HG03139 (cell line): ENCODE results near the gene BCL7A.
"Not testable (repeated sequence)": the region's sequence is repeated elsewhere in the genome, so short reads cannot be mapped to it uniquely, and the experiment has no call there.

ENCODE experiments used
- ATAC-seq: cut with Tn5 transposase; IDR thresholded peaks from one replicate; pipeline ENCODE4 v1.9.1; 2021; ENCODE audit not compliant: unreplicated experiment

Gene BCL7A

DNA sequence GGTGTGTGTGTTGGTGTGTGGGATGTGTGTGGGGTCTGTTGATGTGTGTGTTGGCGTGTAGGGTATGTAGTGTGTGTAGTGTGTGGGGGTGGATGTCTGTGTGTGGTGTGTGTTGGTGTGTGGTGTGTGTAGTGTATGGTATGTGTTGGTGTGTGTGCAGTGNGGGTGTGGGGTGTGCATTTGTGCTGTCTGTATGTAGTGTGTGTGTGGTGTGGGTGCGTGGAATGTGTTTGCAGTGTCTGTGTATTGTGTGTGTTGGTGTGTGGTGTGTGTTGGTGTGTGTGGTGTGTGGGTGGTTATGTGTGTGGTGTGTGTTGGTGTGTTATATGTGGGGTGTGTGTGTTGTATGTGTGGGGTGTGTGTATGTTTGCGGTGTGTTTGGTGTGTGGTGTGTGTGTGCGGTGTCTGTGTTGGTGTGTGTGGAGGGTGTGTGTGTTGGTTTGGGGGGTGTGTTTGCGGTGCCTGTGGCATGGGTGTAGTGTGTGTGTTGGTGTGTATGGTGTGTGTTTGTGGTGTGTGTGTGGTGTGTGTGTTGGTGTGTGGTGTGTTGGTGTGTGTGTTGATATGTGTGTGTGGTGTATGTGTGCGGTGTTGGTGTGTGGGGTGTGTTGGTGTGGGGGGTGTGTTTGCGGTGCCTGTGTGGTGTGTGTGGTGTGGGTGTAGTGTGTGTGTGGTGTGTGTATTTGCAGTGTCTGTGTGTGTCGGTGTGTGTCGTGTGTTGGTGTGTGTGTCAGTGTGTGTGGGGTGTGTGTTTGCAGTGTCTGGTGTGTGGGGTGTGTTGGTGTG, 71.6 kb downstream of the BCL7A start:
- ATAC-seq, result no peak

DNA sequence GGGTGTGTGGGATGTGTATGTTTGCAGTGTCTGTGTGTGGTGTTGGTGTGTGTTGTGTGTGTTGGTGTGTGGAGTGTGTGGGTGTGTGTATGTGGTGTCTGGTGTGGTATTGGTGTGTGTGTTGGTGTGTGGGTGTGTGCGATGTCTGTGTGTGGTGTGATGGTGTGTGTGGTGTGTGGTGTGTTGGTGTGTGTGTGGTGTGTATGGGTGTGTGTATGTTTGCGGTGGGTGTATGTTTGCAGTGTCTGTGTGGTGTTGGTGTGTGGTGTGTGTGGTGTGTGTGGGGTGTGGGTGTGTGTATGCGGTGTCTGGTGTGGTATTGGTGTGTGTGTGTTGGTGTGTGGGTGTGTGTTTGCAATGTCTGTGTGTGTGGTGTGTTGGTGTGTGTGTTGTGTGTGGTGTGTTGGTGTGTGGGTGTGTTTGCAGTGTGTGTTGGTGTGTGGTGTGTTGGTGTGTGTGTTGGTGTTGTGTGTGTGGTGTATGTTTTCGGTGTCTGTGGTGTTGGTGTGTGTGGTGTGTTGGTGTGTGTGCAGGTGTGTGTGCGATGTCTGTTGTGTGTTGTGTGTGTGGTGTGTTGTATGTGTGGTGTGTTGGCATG, 72.6 kb downstream of the BCL7A start:
- no peak for ATAC-seq

DNA sequence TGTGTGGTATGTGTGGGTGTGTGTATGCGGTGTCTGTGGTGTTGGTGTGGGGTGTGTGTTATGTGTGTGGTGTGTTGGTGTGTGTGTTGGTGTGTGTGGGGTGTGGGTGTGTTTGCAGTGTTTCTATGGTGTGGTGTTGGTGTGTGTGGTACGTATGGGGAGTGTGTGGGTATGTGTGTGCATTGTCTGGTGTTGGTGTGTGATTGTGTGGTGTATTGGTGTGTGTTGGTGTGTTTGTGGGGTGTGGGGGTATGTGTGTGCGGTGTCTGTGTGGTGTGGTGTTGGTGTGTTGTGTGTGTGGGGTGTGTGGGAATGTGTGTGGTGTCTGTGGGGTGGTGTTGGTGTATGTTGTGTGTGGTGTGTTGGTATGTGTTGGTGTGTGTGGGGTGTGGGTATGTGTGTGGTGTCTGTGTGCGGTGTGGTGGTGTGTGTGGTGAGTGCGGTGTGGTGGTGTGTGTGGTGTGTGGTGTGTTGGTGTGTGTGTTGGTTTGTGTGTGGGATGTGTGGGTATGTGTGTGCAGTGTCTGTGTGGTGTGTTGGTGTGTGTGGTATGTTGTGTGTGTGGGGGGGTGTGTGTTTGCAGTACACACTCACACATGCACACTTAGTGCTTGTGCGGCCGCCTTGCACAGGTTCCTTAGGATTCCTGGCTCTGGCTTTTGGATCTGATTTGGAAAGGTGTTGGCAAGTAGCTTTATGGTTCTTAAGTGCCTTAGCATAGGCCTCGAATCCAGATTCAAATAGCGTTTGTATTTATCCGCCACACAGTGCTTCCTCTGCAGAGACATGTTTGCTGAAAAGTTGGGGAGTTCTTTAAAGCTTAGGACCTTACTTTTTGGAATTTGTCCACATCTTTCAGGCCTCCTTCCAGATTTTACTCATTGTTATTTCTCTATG, 73.3 kb downstream of the BCL7A start:
- ATAC-seq, result no peak

DNA sequence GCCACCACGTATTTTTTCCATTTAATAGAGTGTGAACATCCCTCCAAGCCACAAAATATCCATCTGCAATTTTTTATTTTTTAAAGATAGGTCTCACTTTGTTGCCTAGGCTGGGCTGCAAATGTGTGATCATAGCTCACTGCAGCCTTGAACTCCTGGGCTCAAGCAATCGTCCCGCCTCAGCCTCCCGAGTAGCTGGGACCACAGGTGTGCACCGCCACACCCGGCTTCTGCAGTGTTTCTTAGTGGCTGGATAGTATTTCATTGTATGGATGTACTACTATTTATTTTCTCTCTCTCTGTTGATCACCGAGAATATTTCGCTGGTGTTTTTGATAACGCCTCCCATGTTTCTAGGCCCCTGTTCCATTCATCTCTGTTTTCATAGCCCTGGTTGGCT, 74.3 kb downstream of the BCL7A start:
- ATAC-seq, result no peak

DNA sequence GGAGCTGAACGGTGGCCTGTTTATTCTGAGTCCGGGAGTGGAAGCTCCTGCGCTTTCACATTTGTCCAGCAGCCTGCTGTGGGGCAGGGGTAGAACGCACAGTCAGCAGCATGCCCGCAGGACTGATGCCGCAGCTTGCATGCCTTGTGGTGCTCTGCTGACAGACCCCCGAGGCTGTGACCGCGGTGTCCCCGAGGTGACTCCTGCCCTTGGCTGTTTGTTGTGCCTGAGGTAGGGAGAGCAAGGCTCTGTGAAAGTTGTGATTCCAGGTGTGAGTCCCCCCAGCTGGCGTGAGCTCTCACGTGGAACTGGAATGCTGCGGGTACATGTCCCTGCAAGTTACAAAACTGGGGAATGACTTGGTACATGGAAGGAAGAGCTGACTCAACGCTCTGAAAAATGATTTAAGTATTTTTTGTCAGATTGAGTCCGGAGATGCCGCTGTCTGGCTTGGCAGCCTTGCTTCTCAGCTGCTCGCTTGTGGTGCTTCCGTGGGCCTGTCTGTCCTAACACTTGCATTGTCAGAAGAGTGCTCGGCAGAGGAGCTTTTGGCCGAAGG, 75.0 kb downstream of the BCL7A start:
- ATAC-seq, result no peak

DNA sequence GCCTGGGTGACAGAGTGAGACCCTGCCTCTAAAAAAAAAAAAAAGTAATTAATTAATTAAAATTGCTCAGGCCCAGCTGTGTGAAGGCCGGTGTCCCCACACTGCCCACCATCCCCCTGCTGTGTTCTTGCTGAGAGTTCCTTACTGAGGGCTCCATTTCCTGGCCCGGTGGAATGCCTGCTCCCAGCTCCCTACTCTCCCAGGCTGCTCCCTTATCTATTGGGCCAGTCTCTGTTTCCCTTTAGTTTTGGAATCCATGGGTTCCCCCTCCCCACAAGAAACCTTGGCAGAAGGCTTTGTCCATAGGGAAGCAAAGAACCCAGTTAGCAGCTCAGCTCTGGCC, 75.9 kb downstream of the BCL7A start:
- ATAC-seq, result no peak

DNA sequence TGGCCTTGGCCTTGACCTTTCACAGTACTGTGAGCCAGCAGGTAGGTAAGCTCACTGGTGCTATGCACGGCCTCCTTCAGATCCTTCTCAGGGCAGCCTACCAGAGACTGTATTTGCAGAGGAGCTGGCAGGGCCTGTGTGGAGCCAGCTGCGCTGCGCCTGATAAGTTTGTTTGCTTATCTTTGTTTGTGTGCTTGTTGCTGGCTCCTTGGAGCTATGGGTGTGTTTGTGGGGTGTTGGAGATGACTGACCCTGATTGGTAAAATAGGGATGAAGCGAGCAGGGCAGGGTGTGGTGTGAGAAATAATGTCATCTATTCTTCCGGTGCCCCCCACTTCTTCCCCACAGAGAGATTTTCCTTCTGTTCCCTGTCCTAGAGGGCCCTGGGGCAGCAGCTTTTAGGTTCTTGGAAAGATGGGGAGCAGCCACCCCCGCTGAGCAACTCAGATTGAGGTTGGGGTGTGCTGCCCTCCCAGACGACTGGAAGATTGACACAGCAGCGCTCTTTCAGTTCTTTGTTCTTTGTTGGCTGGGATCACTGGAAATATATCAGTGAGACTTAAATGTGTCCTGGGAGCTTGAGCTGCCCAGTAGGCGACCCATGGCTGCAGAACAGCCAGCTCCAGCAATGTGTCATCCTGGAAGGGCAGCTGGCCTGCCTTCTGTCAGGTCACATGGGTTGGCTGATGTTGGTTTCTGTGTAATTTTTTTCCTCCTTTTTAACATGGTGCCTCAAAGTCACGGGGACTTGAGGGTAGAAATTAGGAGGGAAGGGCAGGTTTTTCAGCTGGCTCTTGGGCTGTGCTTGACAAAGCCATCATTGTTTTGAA, 76.5 kb downstream of the BCL7A start:
- ATAC-seq, result no peak

DNA sequence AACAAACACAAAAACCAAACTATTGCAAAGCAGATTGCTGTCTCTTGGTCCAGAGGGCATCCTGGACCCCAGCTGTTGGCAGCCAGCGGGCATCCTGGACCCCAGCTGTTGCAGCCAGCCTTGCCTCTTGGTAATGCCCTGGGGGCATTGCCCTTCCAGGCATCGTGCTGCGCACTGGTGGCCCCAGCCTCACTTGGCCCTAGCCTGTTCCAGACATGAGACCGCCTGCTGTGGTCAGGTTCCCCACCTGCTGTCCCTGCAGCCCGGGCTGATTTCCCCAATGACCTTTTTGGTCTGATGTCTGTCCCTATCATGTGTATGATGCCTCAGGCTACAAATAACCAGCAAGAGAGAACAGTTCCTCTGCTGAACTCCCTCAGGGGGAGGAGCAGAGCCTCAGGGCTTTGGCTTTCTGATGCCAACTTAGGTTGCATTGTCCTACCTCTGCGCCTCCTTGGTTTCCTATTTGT, 77.6 kb downstream of the BCL7A start:
- no peak for ATAC-seq

DNA sequence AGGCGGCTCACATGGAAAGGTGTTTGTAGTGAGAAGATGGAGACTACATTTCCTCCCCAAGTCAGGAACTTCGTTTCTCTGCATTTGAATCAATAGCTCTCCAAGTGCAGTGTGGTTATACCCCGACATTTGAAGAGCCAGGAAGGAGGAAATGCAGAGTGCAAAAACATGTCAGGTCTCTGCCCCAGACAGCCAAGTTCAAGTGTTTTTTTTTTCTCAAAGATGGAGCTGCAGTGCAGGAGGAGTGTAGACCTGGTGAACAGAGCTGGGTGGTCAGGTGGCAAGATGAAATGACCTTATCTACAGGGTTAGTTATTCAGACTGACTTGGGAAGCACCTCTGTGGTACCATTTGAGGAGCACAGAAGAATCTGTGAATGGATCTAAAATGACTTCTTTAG, 78.2 kb downstream of the BCL7A start:
- no peak for ATAC-seq

DNA sequence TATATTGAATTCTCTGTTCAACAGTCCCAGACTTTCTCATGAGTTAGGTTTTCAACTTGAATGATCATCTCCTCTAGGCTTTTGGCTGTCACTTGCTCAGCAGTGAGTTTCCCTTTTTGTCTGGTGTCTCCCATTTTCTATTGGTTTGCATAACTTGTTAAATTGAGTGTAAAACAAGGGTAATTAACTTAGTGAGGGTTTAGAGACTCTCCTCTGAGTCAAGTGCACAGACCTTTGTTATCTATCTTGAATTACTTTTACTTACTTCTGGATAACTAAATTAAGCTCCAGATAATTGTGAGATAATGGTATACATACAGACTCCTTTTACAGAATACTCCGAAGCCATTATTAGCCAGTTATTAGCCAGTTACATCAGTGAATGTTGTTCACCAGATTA, 78.9 kb downstream of the BCL7A start:
- no peak for ATAC-seq

DNA sequence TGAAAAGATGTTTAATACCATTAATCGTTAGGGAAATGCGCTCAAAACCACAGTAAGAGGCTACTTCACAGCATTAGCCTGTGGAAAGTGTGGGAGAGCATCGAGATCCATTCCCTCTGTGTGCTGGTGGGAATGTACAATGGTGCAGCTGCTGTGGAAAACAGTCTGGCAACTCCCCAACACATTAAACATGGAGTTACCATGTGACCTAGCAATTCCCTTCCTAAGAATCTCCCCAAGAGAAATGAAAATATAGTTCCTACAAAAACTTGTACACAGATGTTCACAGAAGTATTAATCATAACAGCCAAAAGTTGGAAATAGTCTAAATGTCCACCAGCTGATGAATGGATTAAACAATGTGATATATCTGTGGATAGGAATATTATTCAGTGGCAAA, 80.6 kb downstream of the BCL7A start:
- no peak for ATAC-seq

DNA sequence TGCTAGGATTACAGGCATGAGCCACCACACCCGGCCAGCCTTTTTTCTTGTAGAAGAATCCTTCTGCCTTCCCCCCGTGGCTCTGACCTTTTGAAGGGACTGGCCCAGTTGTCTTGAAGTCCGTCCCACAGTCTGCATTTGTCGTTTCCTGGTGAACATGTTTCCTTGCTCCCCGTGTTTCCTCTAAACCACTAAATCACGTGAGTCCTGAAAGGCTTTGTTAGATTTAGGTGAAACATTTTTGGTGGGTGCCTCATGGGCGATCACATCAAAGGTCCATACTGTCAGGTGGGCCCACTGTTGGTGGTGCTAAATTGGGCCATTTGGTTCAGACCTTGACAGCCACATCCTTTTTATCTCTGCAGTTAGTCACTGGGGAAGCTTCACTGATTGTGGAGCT, 83.2 kb downstream of the BCL7A start:
- ATAC-seq, result no peak

DNA sequence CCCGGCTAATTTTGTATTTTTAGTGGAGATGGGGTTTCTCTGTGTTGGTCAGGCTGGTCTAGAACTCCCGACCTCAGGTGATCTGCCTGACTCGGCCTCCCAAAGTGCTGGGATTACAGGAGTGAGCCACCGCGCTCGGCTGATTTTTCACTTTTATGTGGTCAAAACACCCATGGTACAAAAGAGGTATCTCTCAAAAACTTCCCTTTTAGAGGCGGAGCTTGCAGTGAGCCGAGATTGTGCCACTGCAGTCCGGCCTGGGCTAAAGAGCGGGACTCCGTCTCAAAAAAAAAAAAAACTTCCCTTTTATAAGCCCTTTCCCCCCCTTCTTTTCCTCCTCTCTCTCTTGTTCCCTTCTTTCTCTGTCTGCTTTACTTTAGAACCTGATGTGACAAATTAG, 83.8 kb downstream of the BCL7A start:
- ATAC-seq, result not testable (repeated sequence)

DNA sequence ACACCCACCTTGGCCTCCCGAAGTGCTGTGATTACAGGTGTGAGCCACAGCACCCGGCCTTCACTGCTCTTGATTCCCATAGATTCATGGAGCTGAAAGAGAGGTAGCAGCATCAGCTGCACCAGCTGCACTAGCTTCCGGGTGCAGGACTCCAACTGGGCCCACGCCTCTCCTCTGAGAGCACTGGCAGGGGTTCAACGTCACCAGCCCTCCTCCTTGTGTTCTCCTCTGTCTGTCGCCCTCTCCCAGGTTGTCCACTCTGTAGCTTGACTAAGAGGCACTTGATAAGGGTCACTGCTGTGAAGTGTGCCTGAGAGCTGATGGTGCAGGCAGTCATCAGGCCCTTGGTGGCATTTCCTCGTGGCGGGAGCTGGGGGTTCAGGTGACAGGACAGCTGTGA, 85.2 kb downstream of the BCL7A start:
- no peak for ATAC-seq

DNA sequence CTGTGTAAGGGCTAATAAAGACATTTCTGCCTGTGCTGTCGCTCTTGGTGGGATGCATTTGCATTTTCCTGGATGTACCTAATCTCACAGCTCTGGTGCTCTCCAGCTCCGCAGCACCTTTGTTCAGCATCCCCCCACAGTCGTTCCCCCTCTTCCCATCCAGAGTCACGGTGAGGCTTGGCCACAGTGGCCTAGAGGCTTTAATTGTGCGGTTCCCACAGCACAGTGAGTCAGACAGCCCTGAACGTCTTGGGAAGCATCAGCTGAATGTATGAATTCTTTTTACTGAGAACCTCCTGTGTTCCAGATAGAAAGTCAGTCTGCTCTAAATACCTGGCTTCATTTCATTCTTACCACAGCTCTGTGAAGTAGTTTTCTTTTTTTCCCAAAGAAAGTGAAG, 85.6 kb downstream of the BCL7A start:
- ATAC-seq, result no peak

DNA sequence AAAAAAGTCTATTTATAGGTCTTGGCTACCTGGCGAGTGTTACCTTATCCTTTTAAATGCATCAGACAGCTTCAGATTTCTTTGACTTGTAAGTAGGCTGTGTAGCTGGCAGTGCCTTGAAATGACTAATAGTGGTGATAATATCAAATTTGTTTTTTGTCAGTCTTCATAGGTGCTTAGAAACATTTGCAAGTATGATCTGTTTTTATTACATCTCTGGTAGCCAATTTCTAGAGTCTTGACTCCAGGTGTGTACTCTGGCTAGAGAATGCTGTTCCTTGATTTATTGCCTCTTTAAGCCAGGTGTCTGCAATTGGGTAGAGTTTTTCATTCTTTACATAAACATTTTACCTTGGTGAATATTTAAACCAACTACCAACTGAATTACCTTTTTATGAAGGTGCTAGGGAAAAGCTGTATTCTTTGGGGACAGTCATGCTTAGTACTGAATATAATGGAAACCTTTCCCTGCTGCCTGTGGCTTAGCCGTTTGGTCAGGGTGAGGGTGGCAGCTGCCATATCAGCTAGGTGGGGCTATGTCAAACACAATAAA, 89.5 kb downstream of the BCL7A start:
- no peak for ATAC-seq
